ENCODE data around the gene PKHD1.

DNA sequence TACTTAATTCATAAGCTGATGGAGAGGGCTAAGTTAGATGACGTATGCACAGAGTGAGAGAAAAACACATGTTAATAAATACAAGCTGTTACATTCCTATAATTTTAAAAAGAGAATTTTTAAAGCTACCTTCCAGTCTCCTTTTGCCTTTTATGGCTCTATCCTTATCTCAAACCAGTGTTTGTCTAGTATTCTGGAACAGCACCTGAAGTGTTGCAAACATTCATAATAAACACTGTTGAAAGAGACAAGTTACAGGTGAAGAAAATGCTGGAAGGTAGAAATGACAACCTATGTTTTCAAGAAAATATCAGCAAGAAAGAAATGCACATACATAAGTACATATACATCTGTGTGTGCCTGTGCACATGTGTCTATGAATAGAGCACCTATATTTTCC lies 409.1 kb downstream of the PKHD1 start:
- TF ChIP-seq EZH2 (IDR thresholded peaks at IDR 0.05) (no peak), POLR2AphosphoS5 (IDR thresholded peaks at IDR 0.05; ENCODE audit: borderline replicate concordance, low read depth, low read length) (no peak)

Measured in SK-N-MC (cell line).